Breast epithelium (tissue), 3 donors: ENCODE results near the gene TBCK.

Source experiments
- CTCF ChIP-seq, 3 donors: fragments of 450-650 bp; IDR thresholded peaks; one replicate each; pipeline ENCODE4 v1.5.1; 2016 to 2017; ENCODE audit warnings: antibody characterized with exemption in 3 of 3, mild to moderate bottlenecking in 3 of 3, moderate library complexity in 3 of 3
- POLR2A ChIP-seq: fragments of 450-650 bp; IDR thresholded peaks from one replicate; pipeline ENCODE4 v1.6.1; 2016; ENCODE audit warnings: antibody characterized with exemption, mild to moderate bottlenecking, moderate library complexity

- TF ChIP-seq POLR2A (no peak), CTCF (IDR thresholded peaks at IDR 0.05) (no peak)
Measured at GRCh38 chr4:106183551-106183950, 132.5 kb downstream of the TBCK start.
